ENCODE measurements around the gene DNMBP. TPM values are rescaled to one million over a fixed set of nuclear protein-coding genes. Genes with fewer than 3 reads are reported as not detected.
A peak's percentile ranks its signal among the peaks of the same experiment; 100 is the strongest.

Gene DNMBP
- total and polyA plus RNA-seq, 2 of the 8 experiments (the other 6 are each of a cell fraction or from before 2014, with no cell fraction given), result 19.1 to 26.4 TPM

DNA sequence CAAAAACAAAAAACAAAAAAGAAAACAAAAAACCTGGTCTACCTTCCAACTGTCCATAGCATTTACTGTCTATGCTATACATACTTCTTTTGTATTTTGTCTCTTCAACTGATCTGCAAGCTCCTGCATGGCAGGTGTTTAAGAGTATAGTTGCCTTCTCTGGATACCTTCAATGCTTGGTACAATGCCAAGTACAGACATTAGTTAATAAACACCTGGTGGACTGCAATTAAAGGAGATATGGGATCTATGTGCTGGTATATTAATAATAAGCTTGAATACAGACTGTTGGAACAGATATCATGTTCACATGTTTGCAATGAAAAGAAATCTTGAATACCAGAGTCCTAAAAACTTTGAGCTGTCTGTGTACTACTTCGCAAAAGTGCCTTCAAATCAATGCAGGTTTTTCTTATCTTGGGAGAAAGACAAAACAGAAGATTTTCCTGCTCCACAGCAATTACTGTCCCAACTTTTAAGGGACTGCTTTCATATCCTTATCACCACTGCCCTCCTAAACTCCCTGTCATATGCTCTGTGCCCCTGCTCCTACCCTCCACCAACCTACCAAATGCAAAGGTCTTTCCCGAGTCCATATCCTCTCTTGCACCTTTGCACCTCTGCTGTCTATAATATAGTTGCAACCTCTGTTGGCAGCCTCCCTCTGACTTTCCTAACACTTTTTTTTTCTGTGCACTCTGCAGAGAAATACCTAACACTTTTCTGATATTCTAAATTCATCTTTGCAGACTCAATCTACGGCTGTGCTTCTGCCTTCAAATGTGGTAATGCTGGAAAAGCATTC, 85.1 kb downstream of the DNMBP start:
- Histone ChIP-seq H3K4me3 (ENCODE audit: extremely low read depth in 1 of 4, insufficient read depth in 2 of 4, low read depth in 3 of 4, low read length in 4 of 4) (no peak overlapping the region), H3K23ac (ENCODE audit: insufficient read length) (no peak overlapping the region), H2AFZ (ENCODE audit: low read length) (no peak overlapping the region), H3K79me1 (ENCODE audit: low read depth, low read length) (no peaks in the 10 kb centered on the region), H2BK5ac (ENCODE audit: low read depth, low read length) (no peak overlapping the region), H2AK5ac (ENCODE audit: low read depth, low read length) (no peak overlapping the region), H3K9ac (replicated peaks in 1 of 4; ENCODE audit: extremely low read depth in 1 of 4, low read depth in 3 of 4, low read length in 3 of 4) (no peak overlapping the region), H2BK12ac (ENCODE audit: low read depth, low read length) (no peak overlapping the region), H3K4ac (replicated peaks; ENCODE audit: insufficient read length, low read depth, low read length) (no peak overlapping the region), H4K8ac (ENCODE audit: extremely low read depth, insufficient read depth, low read length) (no peak overlapping the region), H4K5ac (ENCODE audit: insufficient read length, low read depth, low read length) (no peak overlapping the region), H3K27ac (ENCODE audit: low read depth, low read length) (no peak overlapping the region), H3K18ac (ENCODE audit: extremely low read depth, low read length) (no peak overlapping the region), H2BK120ac (replicated peaks; ENCODE audit: low read depth, low read length) (no peak overlapping the region), H3K4me2 (ENCODE audit: insufficient read depth in 1 of 2, low read depth in 2 of 2, low read length in 2 of 2) (no peak overlapping the region), H2BK20ac (ENCODE audit: low read length) (no peak overlapping the region), H3K27me3 (replicated peaks in 1 of 4; ENCODE audit: control insufficient read depth in 3 of 4, extremely low read depth in 1 of 4, insufficient read depth in 3 of 4, low read length in 3 of 4) (no peaks in the 10 kb centered on the region), H3K4me1 (replicated peaks in 1 of 4; ENCODE audit: control insufficient read depth in 3 of 4, insufficient read depth in 4 of 4, low read length in 3 of 4) (peaks cover 0 to 2% (median 0%) of the 10 kb centered on the region in 4 experiments; a peak in 1 of 7 replicates), H3K9me3 (ENCODE audit: insufficient read depth in 2 of 2, low read depth in 1 of 2, low read length in 1 of 2) (no peaks in the 10 kb centered on the region), H3K14ac (ENCODE audit: insufficient read length) (no peak overlapping the region), H3K56ac (replicated peaks; ENCODE audit: insufficient read length, low read depth, low read length) (no peak overlapping the region), H4K20me1 (replicated peaks in 1 of 2; ENCODE audit: control insufficient read depth in 1 of 2, insufficient read depth in 2 of 2, low read length in 2 of 2) (no peaks in the 10 kb centered on the region), H3K36me3 (ENCODE audit: control insufficient read depth in 2 of 4, insufficient read depth in 4 of 4, low read length in 3 of 4) (no peaks in the 10 kb centered on the region), H4K91ac (replicated peaks; ENCODE audit: insufficient read length, low read length) (no peak overlapping the region), H3K23me2 (ENCODE audit: low read depth, low read length) (no peaks in the 10 kb centered on the region), H2BK15ac (ENCODE audit: low read length) (0 out of 2 replicates have a peak overlapping the region, but pooled peaks have one; percentile 29), H3K79me2 (ENCODE audit: control insufficient read depth in 1 of 2, insufficient read depth in 2 of 2, low read length in 2 of 2) (no peaks in the 10 kb centered on the region)
- TF ChIP-seq JUND (IDR thresholded peaks at IDR 0.05; ENCODE audit: low read length), result no peak
- TF ChIP-seq, protein P1, sequence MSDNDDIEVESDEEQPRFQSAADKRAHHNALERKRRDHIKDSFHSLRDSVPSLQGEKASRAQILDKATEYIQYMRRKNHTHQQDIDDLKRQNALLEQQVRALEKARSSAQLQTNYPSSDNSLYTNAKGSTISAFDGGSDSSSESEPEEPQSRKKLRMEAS (IDR thresholded peaks at IDR 0.05), result no peak
- no peak for TF ChIP-seq NRF1 (IDR thresholded peaks at IDR 0.05; ENCODE audit: low read depth, low read length)
- no peak for TF ChIP-seq GTF2F1 (IDR thresholded peaks at IDR 0.05; ENCODE audit: borderline replicate concordance, low read depth, low read length)
- TF ChIP-seq SP4 (IDR thresholded peaks at IDR 0.05; ENCODE audit: low read length), result no peak
- TF ChIP-seq BCL11A (IDR thresholded peaks at IDR 0.05; ENCODE audit: low read depth in 2 of 2, low read length in 2 of 2), result no peak
- TF ChIP-seq EGR1 (IDR thresholded peaks at IDR 0.05; ENCODE audit: borderline replicate concordance, low read depth, low read length), result no peak
- TF ChIP-seq CBX8 (IDR thresholded peaks at IDR 0.05; ENCODE audit: borderline replicate concordance, low read depth, low read length), result no peak
- TF ChIP-seq KDM4A (IDR thresholded peaks at IDR 0.05; ENCODE audit: low read depth, low read length, severe bottlenecking), result no peak
- TF ChIP-seq, protein P2, sequence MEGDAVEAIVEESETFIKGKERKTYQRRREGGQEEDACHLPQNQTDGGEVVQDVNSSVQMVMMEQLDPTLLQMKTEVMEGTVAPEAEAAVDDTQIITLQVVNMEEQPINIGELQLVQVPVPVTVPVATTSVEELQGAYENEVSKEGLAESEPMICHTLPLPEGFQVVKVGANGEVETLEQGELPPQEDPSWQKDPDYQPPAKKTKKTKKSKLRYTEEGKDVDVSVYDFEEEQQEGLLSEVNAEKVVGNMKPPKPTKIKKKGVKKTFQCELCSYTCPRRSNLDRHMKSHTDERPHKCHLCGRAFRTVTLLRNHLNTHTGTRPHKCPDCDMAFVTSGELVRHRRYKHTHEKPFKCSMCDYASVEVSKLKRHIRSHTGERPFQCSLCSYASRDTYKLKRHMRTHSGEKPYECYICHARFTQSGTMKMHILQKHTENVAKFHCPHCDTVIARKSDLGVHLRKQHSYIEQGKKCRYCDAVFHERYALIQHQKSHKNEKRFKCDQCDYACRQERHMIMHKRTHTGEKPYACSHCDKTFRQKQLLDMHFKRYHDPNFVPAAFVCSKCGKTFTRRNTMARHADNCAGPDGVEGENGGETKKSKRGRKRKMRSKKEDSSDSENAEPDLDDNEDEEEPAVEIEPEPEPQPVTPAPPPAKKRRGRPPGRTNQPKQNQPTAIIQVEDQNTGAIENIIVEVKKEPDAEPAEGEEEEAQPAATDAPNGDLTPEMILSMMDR (IDR thresholded peaks at IDR 0.05; ENCODE audit: control extremely low read depth in 1 of 3, insufficient read depth in 1 of 3, low read depth in 1 of 3, low read length in 3 of 3), result no peak
- DNase-seq (ENCODE audit: low read depth in 1 of 2, low spot score in 2 of 2) (no peak), FAIRE-seq (no peak)
- ChIA-PET CTCF (ENCODE audit: partially characterized antibody) (interaction anchor here (0.8 to 1.1 kb wide), 4 partner anchors 9 to 97 kb away, joined by 3 to 6 read pairs (median 4); no protein-coding TSS in a partner anchor), POLR2A (ENCODE audit: partially characterized antibody) (interaction anchor here (4.1 kb wide), 1 partner anchor 12 kb away, joined by 23 read pairs; no protein-coding TSS in a partner anchor)
- 80% methylated on average over 3 of the region's 3 CpGs; no CpG with 5 or more reads in 1 of the 2 experiments for WGBS, 2 experiments (ENCODE audit: extremely low coverage in 1 of 2, insufficient coverage in 1 of 2, insufficient read length in 1 of 2, insufficient replicate concordance in 2 of 2, low coverage in 1 of 2, low lambda C conversion rate in 2 of 2, missing lambda C conversion rate in 1 of 2)

Data from H1 (cell line).